ENCODE data around the gene CTXND2.
"Not testable (repeated sequence)": the region's sequence is repeated elsewhere in the genome, so short reads cannot be mapped to it uniquely, and the experiment has no call there.

CTXND2 gene

DNA sequence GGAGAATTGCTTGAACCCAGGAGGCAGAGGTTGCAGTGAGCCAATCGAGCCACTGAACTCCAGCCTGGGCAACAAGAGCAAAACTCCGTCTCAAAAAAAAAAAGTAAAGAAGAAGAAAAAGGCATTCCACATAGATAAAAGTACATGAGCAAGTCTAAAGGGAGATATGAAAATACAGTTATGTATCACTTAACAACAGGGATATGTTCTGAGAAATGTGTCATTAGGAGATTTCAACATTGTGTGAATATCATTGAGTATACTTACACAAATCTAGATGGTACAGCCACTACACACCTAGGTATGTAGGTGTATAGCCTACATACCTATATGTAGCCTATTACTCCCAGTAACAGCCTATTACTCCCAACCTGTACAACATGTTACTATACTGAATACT, 23.2 kb upstream of the CTXND2 start:
- H3K4me3 ChIP-seq (ENCODE audit: low read length) = no peak overlapping the region
- no peak overlapping the region for H3K27ac ChIP-seq (ENCODE audit: low read depth, low read length)
- peaks cover 4% of the 10 kb centered on the region for H3K36me3 ChIP-seq (ENCODE audit: control insufficient read depth, low read length)
- TF ChIP-seq EZH2phosphoT487 (IDR thresholded peaks at IDR 0.05; ENCODE audit: borderline replicate concordance, low read length) = no peak
- TF ChIP-seq, protein P1, sequence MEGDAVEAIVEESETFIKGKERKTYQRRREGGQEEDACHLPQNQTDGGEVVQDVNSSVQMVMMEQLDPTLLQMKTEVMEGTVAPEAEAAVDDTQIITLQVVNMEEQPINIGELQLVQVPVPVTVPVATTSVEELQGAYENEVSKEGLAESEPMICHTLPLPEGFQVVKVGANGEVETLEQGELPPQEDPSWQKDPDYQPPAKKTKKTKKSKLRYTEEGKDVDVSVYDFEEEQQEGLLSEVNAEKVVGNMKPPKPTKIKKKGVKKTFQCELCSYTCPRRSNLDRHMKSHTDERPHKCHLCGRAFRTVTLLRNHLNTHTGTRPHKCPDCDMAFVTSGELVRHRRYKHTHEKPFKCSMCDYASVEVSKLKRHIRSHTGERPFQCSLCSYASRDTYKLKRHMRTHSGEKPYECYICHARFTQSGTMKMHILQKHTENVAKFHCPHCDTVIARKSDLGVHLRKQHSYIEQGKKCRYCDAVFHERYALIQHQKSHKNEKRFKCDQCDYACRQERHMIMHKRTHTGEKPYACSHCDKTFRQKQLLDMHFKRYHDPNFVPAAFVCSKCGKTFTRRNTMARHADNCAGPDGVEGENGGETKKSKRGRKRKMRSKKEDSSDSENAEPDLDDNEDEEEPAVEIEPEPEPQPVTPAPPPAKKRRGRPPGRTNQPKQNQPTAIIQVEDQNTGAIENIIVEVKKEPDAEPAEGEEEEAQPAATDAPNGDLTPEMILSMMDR (IDR thresholded peaks at IDR 0.05; ENCODE audit: low read depth, low read length, poor library complexity, severe bottlenecking) = no peak
- no peaks in the 10 kb centered on the region for H3K9me2 ChIP-seq (replicated peaks; ENCODE audit: control insufficient read depth, low read length)
- H4K20me1 ChIP-seq (ENCODE audit: control insufficient read depth, insufficient read depth, low read depth, low read length) = no peaks in the 10 kb centered on the region
- no peaks in the 10 kb centered on the region for H3K27me3 ChIP-seq (ENCODE audit: control insufficient read depth, low read length)
- no peaks in the 10 kb centered on the region for H3K4me1 ChIP-seq (ENCODE audit: control insufficient read depth, low read length)
- peaks cover 7% of the 10 kb centered on the region; the same call in 1 of the 2 replicates for H3F3A ChIP-seq (ENCODE audit: control insufficient read depth, insufficient read depth)
- H3K9me3 ChIP-seq (ENCODE audit: control insufficient read depth, insufficient read depth, low read length) = no peaks in the 10 kb centered on the region
- no peak overlapping the region for H3K4me2 ChIP-seq (ENCODE audit: low read length)
- H3K79me2 ChIP-seq (ENCODE audit: control insufficient read depth, low read length) = peaks cover 11% of the 10 kb centered on the region

DNA sequence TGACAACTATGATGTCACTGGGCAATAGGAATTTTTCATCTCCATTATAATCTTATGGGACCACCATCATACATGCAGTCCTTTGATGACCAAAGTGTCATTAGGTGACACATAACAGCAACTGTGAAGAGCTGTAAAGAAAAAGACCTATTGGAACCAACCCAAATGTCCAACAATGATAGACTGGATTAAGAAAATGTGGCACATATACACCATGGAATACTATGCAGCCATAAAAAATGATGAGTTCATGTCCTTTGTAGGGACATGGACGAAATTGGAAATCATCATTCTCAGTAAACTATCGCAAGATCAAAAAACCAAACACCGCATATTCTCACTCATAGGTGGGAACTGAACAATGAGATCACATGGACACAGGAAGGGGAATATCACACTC, 22.7 kb upstream of the CTXND2 start:
- H3K36me3 ChIP-seq (ENCODE audit: control insufficient read depth, low read length); H3K4me1 ChIP-seq (ENCODE audit: control insufficient read depth, low read length); H3K4me3 ChIP-seq (ENCODE audit: low read length); H3K27me3 ChIP-seq (ENCODE audit: control insufficient read depth, low read length); H3K4me2 ChIP-seq (ENCODE audit: low read length); H3K27ac ChIP-seq (ENCODE audit: low read depth, low read length); H3F3A ChIP-seq (ENCODE audit: control insufficient read depth, insufficient read depth); H3K9me2 ChIP-seq (replicated peaks; ENCODE audit: control insufficient read depth, low read length); H3K9me3 ChIP-seq (ENCODE audit: control insufficient read depth, insufficient read depth, low read length); H4K20me1 ChIP-seq (ENCODE audit: control insufficient read depth, insufficient read depth, low read depth, low read length): not testable (repeated sequence)
- H3K79me2 ChIP-seq (ENCODE audit: control insufficient read depth, low read length) = peaks cover 11% of the 10 kb centered on the region

DNA sequence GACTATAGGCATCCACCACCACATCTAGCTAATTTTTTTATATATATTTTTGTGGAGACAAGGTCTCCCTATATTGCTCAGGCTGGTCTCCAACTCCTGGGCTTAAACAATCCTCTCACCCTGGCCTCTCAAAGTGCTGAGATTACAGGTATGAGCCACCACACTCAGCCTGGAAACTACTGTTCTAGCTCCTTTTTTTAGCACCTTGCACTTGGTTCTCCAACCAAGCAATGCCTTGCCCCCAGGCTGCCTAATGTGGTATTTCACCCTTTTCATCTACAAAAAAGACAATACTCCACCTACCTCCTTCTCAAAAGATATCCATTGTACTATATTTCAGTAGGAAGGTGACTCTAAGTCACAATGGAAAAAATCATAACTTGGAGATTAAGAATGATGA, 17.3 kb upstream of the CTXND2 start:
- no peaks in the 10 kb centered on the region for H3K27me3 ChIP-seq (ENCODE audit: control insufficient read depth, low read length)
- H4K20me1 ChIP-seq (ENCODE audit: control insufficient read depth, insufficient read depth, low read depth, low read length) = no peaks in the 10 kb centered on the region
- H3K9me2 ChIP-seq (replicated peaks; ENCODE audit: control insufficient read depth, low read length) = no peaks in the 10 kb centered on the region
- no peak overlapping the region for H3K4me3 ChIP-seq (ENCODE audit: low read length)
- H3K9me3 ChIP-seq (ENCODE audit: control insufficient read depth, insufficient read depth, low read length) = no peaks in the 10 kb centered on the region
- H3K4me1 ChIP-seq (ENCODE audit: control insufficient read depth, low read length) = peaks cover 7% of the 10 kb centered on the region
- peaks cover 11% of the 10 kb centered on the region; the same call in 1 of the 2 replicates for H3F3A ChIP-seq (ENCODE audit: control insufficient read depth, insufficient read depth)
- no peak overlapping the region for H3K4me2 ChIP-seq (ENCODE audit: low read length)
- TF ChIP-seq, protein P1 (IDR thresholded peaks at IDR 0.05; ENCODE audit: low read depth, low read length, poor library complexity, severe bottlenecking) = no peak
- TF ChIP-seq EZH2phosphoT487 (IDR thresholded peaks at IDR 0.05; ENCODE audit: borderline replicate concordance, low read length) = no peak
- H3K27ac ChIP-seq (ENCODE audit: low read depth, low read length) = no peak overlapping the region
- H3K36me3 ChIP-seq (ENCODE audit: control insufficient read depth, low read length) = peaks cover 4% of the 10 kb centered on the region
- H3K79me2 ChIP-seq (ENCODE audit: control insufficient read depth, low read length) = peaks cover 29% of the 10 kb centered on the region

DNA sequence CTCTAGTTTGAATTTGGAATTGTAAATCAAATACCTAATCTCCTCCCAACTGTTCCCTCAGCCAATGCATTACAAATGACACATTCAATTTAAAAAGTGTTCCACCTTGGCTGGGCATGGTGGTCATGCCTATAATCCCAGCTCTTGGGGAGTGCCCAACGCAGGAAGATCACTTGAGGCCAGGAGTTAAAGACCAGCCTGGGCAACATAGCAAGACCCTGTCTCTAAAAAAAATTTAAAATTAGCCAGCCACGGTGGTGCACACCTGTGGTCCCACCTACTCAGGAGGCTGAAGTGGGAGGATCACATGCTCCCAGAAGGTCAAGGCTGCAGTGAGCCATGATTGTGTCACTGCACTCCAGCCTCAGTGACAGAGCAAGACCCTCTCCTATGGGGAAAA, 14.4 kb upstream of the CTXND2 start:
- TF ChIP-seq, protein P1 (IDR thresholded peaks at IDR 0.05; ENCODE audit: low read depth, low read length, poor library complexity, severe bottlenecking) = no peak
- no peak for TF ChIP-seq EZH2phosphoT487 (IDR thresholded peaks at IDR 0.05; ENCODE audit: borderline replicate concordance, low read length)
- no peaks in the 10 kb centered on the region for H3K9me3 ChIP-seq (ENCODE audit: control insufficient read depth, insufficient read depth, low read length)
- no peak overlapping the region for H3K4me3 ChIP-seq (ENCODE audit: low read length)
- H3K27me3 ChIP-seq (ENCODE audit: control insufficient read depth, low read length) = no peaks in the 10 kb centered on the region
- 0 out of 2 replicates have a peak, but pooled peaks cover 6% of the 10 kb centered on the region for H3F3A ChIP-seq (ENCODE audit: control insufficient read depth, insufficient read depth)
- no peaks in the 10 kb centered on the region for H4K20me1 ChIP-seq (ENCODE audit: control insufficient read depth, insufficient read depth, low read depth, low read length)
- peaks cover 23% of the 10 kb centered on the region for H3K4me1 ChIP-seq (ENCODE audit: control insufficient read depth, low read length)
- peaks cover 40% of the 10 kb centered on the region for H3K79me2 ChIP-seq (ENCODE audit: control insufficient read depth, low read length)
- H3K9me2 ChIP-seq (replicated peaks; ENCODE audit: control insufficient read depth, low read length) = no peaks in the 10 kb centered on the region
- H3K4me2 ChIP-seq (ENCODE audit: low read length) = no peak overlapping the region
- H3K27ac ChIP-seq (ENCODE audit: low read depth, low read length) = no peak overlapping the region
- peaks cover 6% of the 10 kb centered on the region for H3K36me3 ChIP-seq (ENCODE audit: control insufficient read depth, low read length)
